IMR-90 (cell line): ENCODE measurements around the gene DIO1.

Experiments
- BHLHE40 ChIP-seq: fragments of 150-350 bp; IDR thresholded peaks from 2 replicates; pipeline ENCODE4 v1.6.1; 2016; ENCODE audit warnings: mild to moderate bottlenecking, low read depth, low read length
- CEBPB ChIP-seq: IDR thresholded peaks from 2 replicates; pipeline ENCODE4 v1.6.1; 2012; ENCODE audit warnings: low read depth, low read length, improper control_type of control experiment
- MAFK ChIP-seq: IDR thresholded peaks from 2 replicates; pipeline ENCODE4 v1.6.1; 2012; ENCODE audit warnings: low read depth, low read length, improper control_type of control experiment
- MAZ ChIP-seq: IDR thresholded peaks from 2 replicates; pipeline ENCODE4 v1.6.1; 2012; ENCODE audit warnings: low read depth, mild to moderate bottlenecking, low read length, improper control_type of control experiment, moderate library complexity, borderline replicate concordance
- MXI1 ChIP-seq: IDR thresholded peaks from 2 replicates; pipeline ENCODE4 v1.6.1; 2012; ENCODE audit warnings: low read depth, mild to moderate bottlenecking, low read length, moderate library complexity, borderline replicate concordance
- POLR2A ChIP-seq: IDR thresholded peaks from 2 replicates; pipeline ENCODE4 v1.6.1; 2012; ENCODE audit warnings: mild to moderate bottlenecking, low read depth, low read length
- RAD21 ChIP-seq: IDR thresholded peaks from 2 replicates; pipeline ENCODE4 v1.6.1; 2012; ENCODE audit warnings: low read length, improper control_type of control experiment
- RCOR1 ChIP-seq: IDR thresholded peaks from 2 replicates; pipeline ENCODE4 v1.6.1; 2012; ENCODE audit warnings: mild to moderate bottlenecking, low read length, improper control_type of control experiment; ENCODE audit not compliant: insufficient replicate concordance
- RFX5 ChIP-seq: IDR thresholded peaks from 2 replicates; pipeline ENCODE4 v1.8.0; 2012; ENCODE audit warnings: low read depth, mild to moderate bottlenecking, low read length, moderate library complexity
- SMC3 ChIP-seq: fragments of 150-350 bp; IDR thresholded peaks from 2 replicates; pipeline ENCODE4 v1.6.1; 2016; ENCODE audit warnings: low read depth, mild to moderate bottlenecking, antibody characterized with exemption, low read length, moderate library complexity
- TF ChIP-seq, protein P1 (sequence below): conservative IDR thresholded peaks from 2 replicates; pipeline ENCODE4 v1.5.1; 2012; ENCODE audit warnings: mild to moderate bottlenecking, low read depth, low read length, improper control_type of control experiment
- TF ChIP-seq, protein P2 (sequence below): fragments of 150-350 bp; IDR thresholded peaks from 2 replicates; pipeline ENCODE4 v1.6.1; 2017; ENCODE audit warnings: mild to moderate bottlenecking, antibody characterized with exemption, low read length, low read depth

DNA sequence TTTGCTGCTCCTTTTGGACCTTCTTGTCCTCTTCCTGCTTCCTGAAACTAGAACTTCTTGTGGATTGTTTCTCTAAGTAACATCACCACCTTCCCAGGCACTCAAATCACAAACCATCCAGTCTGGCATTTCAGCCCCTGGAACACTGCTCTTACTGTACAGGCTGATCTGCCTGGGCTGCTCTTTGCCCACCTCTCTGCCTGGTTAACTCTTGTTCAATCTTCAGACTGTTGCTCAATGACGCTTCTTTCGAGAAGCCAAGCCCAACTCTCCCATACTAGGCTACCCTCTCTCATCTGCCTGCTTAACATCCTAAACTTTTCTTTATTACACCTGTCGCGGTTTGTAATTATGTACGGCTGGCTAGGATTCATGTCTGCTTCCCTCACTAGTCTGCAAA, 657 bp downstream of the DIO1 start:
- TF ChIP-seq BHLHE40 (no peak), MAZ (no peak), POLR2A (no peak), RFX5 (no peak), CEBPB (no peak), MAFK (no peak), RCOR1 (no peak), RAD21 (no peak), SMC3 (no peak), MXI1 (no peak)
- TF ChIP-seq, protein P1, sequence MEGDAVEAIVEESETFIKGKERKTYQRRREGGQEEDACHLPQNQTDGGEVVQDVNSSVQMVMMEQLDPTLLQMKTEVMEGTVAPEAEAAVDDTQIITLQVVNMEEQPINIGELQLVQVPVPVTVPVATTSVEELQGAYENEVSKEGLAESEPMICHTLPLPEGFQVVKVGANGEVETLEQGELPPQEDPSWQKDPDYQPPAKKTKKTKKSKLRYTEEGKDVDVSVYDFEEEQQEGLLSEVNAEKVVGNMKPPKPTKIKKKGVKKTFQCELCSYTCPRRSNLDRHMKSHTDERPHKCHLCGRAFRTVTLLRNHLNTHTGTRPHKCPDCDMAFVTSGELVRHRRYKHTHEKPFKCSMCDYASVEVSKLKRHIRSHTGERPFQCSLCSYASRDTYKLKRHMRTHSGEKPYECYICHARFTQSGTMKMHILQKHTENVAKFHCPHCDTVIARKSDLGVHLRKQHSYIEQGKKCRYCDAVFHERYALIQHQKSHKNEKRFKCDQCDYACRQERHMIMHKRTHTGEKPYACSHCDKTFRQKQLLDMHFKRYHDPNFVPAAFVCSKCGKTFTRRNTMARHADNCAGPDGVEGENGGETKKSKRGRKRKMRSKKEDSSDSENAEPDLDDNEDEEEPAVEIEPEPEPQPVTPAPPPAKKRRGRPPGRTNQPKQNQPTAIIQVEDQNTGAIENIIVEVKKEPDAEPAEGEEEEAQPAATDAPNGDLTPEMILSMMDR: no peak
- TF ChIP-seq, protein P2, sequence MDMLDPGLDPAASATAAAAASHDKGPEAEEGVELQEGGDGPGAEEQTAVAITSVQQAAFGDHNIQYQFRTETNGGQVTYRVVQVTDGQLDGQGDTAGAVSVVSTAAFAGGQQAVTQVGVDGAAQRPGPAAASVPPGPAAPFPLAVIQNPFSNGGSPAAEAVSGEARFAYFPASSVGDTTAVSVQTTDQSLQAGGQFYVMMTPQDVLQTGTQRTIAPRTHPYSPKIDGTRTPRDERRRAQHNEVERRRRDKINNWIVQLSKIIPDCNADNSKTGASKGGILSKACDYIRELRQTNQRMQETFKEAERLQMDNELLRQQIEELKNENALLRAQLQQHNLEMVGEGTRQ: no peak
